ENCODE results near the gene ZNF541.
A peak's percentile ranks its signal among the peaks of the same experiment; 100 is the strongest.

The ZNF541 gene

GRCh38 chr19:47573071-47574026, at the start of gene ZNF541:
ZNF541 (minus strand) TSS chr19:47573148; CDS start chr19:47555856, 17,292 bp downstream.
- H3K4me3 ChIP-seq (ENCODE audit: low read depth, low read length), result peak within 1 kb of the TSS; percentile 37
- peak; percentile 11 for DNase-seq (ENCODE audit: low read depth)

- H3K4me3 ChIP-seq (ENCODE audit: low read depth, low read length), result no peak overlapping the region
- DNase-seq (ENCODE audit: low read depth), result no peak
Observed at GRCh38 chr19:47619763-47620162, 46.8 kb upstream of the ZNF541 start.

GRCh38 chr19:47618771-47619170, 45.8 kb upstream of the ZNF541 start:
- DNase-seq (ENCODE audit: low read depth), result no peak
- H3K4me3 ChIP-seq (ENCODE audit: low read depth, low read length), result no peak overlapping the region

GRCh38 chr19:47615714-47616113, 42.8 kb upstream of the ZNF541 start:
- no peak for DNase-seq (ENCODE audit: low read depth)
- no peak overlapping the region for H3K4me3 ChIP-seq (ENCODE audit: low read depth, low read length)

- DNase-seq (ENCODE audit: low read depth), result no peak
- H3K4me3 ChIP-seq (ENCODE audit: low read depth, low read length), result no peak overlapping the region
Observed at GRCh38 chr19:47615230-47615629, 42.3 kb upstream of the ZNF541 start.

GRCh38 chr19:47614559-47614958, 41.6 kb upstream of the ZNF541 start:
- no peak overlapping the region for H3K4me3 ChIP-seq (ENCODE audit: low read depth, low read length)
- DNase-seq (ENCODE audit: low read depth), result no peak

- no peak overlapping the region for H3K4me3 ChIP-seq (ENCODE audit: low read depth, low read length)
- DNase-seq (ENCODE audit: low read depth), result no peak
Observed at GRCh38 chr19:47614021-47614295, 41.0 kb upstream of the ZNF541 start.

GRCh38 chr19:47613165-47614020, 40.4 kb upstream of the ZNF541 start:
- DNase-seq (ENCODE audit: low read depth), result no peak
- H3K4me3 ChIP-seq (ENCODE audit: low read depth, low read length), result no peak overlapping the region

GRCh38 chr19:47610902-47611301, 38.0 kb upstream of the ZNF541 start:
- no peak for DNase-seq (ENCODE audit: low read depth)
- H3K4me3 ChIP-seq (ENCODE audit: low read depth, low read length), result peak overlapping the region; percentile 73

- H3K4me3 ChIP-seq (ENCODE audit: low read depth, low read length), result peak overlapping the region; percentile 73
- no peak for DNase-seq (ENCODE audit: low read depth)
Observed at GRCh38 chr19:47609906-47610894, 37.3 kb upstream of the ZNF541 start.

GRCh38 chr19:47608969-47609905, 36.3 kb upstream of the ZNF541 start, which contains the start of gene BICRA:
BICRA (plus strand) TSS chr19:47609134; CDS start chr19:47673575, 64,441 bp downstream.
- H3K4me3 ChIP-seq (ENCODE audit: low read depth, low read length), result peak within 1 kb of the TSS; percentile 96
- no peak for DNase-seq (ENCODE audit: low read depth)

GRCh38 chr19:47608074-47608918, 35.3 kb upstream of the ZNF541 start:
- H3K4me3 ChIP-seq (ENCODE audit: low read depth, low read length), result peak overlapping the region; percentile 96
- peak; percentile 77 for DNase-seq (ENCODE audit: low read depth)

GRCh38 chr19:47607564-47608073, 34.7 kb upstream of the ZNF541 start:
- DNase-seq (ENCODE audit: low read depth), result no peak
- H3K4me3 ChIP-seq (ENCODE audit: low read depth, low read length), result peak overlapping the region; percentile 96

GRCh38 chr19:47603706-47604565, 31.0 kb upstream of the ZNF541 start:
- H3K4me3 ChIP-seq (ENCODE audit: low read depth, low read length), result no peak overlapping the region
- DNase-seq (ENCODE audit: low read depth), result no peak

GRCh38 chr19:47601180-47601904, 28.4 kb upstream of the ZNF541 start:
- DNase-seq (ENCODE audit: low read depth), result no peak
- peak overlapping the region; percentile 67 for H3K4me3 ChIP-seq (ENCODE audit: low read depth, low read length)
